ENCODE results near the gene LRRC8A.
"Not testable (repeated sequence)": the region's sequence is repeated elsewhere in the genome, so short reads cannot be mapped to it uniquely, and the experiment has no call there.

Gene LRRC8A

DNA sequence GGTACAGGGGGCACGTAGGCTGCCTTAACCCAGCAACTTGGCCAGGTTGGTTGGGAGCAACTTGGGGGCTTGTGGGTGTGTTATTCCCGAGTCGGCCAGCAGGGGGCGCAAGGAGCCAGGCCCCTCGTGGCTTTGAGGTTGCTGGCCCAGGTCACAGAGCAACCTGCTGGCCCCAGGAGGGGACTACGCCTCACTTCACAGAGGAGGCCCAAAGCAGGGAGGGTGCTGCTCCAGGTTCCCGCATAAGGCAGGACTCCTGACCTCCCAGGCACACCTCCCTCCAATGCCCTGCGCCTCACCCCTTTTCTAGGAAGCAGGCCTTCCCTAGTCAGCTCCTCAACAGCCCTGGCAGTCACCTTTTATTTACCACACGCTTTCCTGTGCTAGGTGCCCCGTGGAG, 18.3 kb upstream of the LRRC8A start:
- DNase-seq (ENCODE audit: extremely low read depth in 1 of 2, low read depth in 1 of 2): peak; percentile 56 to 69

DNA sequence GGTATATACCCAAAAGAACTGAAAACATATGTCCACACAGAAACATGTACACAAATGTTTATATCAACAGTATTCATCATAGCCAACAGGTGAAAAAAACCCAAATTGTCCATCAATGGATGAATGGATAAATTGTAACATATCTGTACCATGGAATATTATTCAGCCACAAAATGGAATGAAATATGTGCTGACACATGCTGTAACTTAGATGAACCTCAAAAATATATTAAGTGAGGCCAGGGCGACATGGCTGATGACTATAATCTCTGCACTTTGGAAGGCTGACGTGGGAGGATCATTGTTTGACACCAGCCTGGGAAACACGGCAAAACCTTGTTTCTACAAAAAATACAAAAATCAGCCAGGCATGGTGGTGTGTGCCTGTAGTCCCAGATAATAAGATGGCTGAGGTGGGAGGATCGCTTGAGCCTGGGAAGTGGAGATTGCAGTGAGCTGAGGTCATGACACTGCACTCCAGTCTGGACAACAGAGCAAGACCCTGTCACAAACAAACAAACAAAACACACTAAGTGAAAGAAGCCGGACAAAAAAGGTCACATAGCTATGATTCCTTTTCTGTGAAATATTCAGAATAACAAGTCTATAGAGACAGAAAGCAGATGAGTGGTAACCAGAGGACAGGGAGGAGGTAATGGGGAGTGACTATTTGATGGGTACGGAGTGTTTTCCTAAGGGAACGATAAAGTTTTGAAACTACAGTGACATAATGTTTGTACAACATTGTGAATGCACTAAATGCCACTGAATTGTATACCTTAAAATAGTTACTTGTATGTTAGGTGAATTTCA, 11.6 kb upstream of the LRRC8A start:
- no peak for DNase-seq (ENCODE audit: extremely low read depth in 1 of 2, low read depth in 1 of 2)

DNA sequence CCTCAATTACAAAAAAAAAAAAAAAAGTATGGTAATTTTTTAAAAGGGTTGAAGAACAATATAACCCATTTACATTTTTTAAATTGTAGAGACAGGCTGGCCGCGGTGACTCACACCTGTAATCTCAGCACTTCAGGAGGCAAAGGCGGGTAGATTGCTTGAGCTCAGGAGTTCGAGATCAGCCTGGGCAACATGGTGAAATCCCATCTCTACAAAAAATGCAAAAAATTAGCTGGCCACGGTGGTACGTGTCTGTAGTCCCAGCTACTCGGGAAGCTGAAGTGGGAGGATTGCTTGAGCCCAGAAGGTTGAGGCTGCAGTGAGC, 11.0 kb upstream of the LRRC8A start:
- not testable (repeated sequence) for DNase-seq (ENCODE audit: extremely low read depth in 1 of 2, low read depth in 1 of 2)

DNA sequence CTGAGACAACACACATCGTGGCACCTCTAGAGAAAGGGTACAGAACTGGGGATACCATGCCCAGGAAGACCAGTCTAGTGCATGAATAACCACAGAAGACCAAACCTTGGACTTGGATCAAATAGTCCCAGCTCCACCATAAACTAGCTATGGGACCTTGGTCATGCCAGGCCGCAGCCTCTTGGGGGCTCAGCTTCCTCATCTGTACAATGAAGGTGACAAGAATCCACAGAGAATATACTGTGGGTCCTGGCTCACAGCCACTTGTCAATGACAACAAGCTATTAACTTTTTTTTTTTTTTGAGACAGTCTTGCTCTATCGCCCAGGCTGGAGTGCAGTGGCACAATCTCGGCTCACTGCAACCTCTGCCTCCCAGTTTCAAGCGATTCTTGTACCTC, 4.1 kb upstream of the LRRC8A start:
- DNase-seq (ENCODE audit: extremely low read depth in 1 of 2, low read depth in 1 of 2): no peak

DNA sequence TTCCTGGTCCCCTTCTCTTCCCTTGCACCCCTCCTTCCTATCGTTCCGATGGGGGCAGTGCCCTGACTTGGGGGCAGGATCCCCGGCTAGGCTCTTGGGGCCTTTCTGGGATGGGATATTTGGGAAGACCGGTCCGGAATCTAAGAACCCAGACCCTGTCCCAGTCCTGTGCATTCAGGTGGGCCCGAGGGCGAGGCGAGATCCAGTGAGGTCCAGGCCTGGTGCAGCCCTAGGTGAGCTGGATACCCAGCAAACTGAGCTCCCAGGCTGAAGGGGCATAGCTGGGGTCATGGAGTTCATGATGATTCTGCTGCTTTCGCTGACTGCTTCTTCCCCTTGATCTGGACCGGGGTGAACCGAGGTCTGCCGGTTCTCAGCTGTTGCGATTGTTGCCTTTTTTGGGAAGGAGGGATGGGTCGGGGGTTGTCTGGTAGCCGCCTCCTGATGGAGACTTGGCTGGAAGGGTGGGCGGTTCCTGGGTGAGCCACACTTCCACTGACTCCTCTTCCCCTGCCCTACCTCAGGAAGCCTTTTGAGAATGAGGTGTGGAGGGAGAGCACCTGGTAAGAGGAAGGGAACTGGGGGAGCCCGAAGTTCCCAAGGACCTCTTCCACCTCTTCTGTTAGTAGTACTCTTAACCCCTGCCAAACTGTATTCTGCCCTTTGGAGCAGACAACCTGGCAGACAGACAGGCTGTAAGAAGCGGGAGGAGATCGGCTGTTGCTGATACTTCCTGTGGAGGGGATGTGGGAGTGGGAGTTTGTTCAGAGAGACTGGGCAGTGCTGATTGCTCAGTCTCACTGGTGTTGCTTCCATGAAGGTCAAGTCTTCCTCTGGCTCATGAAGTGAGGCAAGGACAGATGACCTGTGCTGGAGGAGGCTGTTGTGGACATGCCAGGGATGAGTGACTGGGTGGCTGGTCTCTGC, 1.0 kb downstream of the LRRC8A start:
- DNase-seq (ENCODE audit: extremely low read depth in 1 of 2, low read depth in 1 of 2): no peak

DNA sequence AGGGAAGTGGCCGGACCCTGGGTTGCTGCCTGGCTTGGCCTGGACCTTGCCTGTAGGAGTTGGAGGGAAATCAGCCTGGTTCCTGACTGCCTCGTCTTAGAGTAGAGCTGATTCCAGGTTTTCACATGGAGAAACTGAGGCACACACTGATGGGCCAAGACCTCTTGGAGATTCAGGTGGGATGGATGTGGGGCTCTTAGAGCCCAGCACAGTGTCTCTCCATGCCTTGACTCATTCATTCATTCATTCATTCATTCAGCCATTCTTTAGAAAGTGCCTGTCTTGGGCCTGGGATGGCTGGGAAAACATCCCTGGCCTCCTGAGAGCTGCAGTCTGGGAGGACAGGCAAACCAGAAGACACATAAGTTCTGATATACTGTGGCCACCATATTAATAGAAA, 2.2 kb downstream of the LRRC8A start:
- DNase-seq (ENCODE audit: extremely low read depth in 1 of 2, low read depth in 1 of 2): no peak

DNA sequence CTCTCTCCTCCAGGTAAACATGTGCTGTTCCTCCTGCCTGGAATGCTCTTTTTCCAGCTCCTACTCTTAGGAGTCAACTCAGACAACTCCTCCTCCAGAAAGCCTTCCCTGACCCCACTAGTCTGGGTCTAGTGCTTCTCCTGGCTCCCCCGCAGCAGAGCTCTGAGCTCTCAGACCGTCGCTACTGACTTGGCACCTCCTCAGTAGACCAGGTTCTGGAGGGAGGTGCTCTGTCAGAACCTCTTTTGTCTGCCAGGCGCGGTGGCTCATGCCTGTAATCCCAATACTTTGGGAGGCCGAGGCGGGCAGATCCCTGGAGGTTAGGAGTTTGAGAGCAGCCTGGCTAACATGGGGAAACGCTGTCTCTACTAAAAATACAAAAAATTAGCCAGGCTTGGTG, 3.4 kb downstream of the LRRC8A start:
- no peak for DNase-seq (ENCODE audit: extremely low read depth in 1 of 2, low read depth in 1 of 2)

DNA sequence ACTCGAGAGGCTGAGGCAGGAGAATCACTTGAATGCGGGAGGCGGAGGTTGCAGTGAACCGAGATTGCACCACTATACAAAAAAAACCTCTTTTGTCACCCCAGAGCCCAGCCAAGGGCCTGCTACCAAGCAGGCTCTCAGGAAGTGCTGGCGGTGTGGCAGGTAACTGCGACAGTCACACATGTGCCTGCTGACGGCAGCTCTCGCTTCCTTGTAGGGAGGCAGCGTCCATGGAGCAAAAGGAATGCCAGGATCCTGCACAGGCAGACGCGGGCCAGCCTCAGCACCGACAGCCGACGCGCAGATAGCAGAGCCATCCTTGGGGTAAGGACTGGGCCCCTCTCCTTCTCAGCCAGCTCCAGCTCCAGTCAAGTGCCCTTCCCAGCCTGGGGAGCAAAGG, 3.9 kb downstream of the LRRC8A start:
- DNase-seq (ENCODE audit: extremely low read depth in 1 of 2, low read depth in 1 of 2): no peak

DNA sequence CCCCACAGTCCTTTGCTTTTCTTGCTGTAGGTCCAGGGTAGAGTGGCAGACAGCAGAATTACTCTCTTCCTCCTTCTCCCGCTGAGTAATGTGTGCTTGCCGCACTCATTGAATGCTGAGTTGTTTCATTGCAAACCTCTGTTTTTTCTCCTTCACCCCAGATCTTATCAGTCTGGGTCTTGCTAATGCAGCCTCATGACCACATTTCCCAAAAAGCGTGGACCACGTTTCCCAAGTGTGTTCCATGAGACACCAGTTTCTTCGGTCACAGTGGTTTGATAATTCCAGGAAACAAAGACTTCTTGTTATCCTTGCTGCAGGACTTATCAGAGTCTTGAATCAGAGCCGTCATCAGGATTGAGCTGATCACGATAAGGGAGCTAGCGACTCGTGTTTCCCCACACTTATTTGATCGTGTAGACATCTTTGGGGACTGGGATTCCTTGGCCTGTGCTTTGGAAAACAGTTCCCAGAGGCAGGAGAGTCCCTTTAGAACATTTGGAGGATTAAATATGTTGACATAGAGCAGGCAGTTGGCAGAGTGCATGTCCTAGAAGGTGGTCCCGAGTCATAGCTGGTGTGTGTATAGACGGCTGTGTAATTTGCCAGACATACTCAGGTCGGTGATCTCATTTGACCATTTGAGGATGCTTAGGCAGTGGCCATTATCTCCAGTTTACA, 4.4 kb downstream of the LRRC8A start:
- no peak for DNase-seq (ENCODE audit: extremely low read depth in 1 of 2, low read depth in 1 of 2)

DNA sequence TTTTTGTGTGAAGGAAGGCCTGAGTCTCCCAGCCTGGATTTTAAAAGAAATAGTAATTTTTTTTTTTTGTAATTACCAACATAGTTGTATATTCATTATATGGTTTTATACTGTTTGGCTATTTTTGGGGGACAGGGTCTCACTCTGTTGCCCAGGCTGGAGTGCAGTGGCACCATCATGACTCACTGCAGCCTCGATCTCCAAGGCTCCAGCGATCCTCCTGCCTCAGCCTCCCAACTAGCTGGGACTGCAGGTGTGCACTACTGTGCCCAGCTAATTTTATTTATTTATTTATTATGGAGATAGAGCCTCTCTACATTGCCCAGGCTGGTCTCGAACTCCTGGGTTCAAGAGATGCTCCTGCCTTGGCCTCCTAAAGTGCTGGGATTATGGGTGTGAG, 5.1 kb downstream of the LRRC8A start:
- no peak for DNase-seq (ENCODE audit: extremely low read depth in 1 of 2, low read depth in 1 of 2)

DNA sequence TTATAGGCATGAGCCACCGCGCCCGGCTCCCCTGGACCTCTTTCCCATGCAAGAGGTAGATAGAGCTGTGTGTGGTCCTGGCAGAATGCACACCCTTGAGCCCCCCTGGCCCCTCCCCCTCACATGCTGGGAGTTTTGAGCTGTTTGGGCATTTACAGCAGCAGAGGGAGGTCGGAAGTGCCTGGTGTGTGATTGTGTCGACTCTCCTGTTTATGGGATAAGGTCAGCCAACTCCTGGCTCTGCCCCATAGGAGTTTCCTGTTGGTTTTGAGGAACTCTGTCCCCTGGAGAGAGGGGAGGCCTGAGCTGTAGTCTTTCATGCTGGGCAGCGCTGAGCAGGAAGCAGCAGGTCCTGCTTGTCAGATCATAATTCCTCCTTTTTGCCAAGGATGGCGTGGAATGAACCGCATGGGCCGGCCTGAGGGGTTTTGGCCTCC, 6.0 kb downstream of the LRRC8A start:
- DNase-seq (ENCODE audit: extremely low read depth in 1 of 2, low read depth in 1 of 2): no peak

DNA sequence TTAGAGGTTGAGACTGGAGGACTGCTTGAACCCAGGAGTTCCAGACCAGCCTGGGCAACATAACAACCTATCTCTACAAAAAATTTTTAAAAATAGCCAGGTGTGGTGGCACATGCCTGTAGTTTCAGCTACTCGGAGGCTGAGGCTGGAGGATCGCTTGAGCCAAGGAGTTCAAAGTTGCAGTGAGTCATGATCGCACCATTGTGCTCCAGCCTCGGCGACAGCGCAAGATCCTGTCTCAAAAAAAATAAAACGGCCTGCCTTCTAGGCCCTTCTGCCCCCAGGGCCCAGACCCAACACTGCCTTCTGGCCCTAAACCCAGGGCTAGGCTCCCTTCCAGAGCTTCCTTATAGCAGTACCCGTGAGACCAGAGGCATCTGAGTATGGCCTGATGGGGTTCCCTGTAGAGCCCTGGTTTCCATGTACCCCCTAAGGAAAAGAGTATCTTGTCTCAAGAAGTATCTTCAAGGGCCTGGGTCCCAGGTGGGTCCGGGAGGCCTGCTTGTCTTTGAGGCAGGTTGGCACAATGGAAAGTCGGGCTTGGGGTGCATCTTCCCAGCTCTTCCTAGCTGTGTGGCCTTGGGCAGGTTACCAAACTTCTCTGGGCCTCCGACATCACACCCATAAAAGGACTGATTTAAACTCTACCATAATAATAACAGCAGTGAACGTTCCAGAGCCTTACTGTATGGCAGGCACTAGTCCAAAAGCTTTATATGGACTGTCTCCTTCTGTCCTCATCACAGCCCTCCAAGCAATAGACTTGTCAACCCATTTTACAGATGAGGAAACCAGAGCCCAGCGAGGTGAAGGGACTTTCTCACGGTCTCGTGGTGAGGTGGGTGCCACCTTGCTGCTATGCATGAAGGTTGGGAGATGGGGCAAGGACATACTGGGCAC, 9.6 kb downstream of the LRRC8A start:
- DNase-seq (ENCODE audit: extremely low read depth in 1 of 2, low read depth in 1 of 2): no peak

DNA sequence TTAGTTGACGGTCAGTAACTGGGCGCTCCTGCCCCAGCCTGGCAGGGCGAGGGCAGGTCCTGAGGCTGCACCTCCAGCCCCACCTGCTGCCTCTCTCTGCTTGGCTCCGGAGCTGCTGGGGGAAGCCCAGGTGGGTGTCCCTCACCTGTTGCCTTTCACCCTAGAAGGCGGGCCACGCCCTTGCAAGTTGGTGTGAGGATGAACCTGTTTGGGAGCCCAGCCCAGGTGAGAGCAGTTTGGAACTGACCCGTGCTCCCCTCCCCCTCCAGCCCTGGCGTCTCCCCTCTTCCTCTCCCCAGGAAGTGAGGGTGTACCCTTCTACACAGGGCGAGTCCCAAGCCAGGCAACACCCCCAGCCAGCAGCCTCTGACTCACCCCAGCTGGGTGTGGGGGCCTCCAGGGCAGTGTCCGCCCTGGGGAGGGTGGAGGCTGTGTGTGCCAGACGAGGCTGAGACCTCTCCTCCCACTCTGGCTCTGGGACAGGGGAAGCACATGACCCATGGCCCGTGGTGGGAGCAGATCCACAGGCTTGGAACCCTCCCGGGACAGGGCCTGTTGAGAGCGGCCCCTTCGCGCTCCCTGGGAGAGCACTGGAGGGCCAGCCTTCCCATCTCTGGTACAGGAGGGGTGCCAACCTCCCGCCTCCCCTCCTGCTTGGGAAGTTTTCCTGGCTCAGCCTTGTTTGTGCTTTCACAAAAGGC, 10.4 kb downstream of the LRRC8A start:
- no peak for DNase-seq (ENCODE audit: extremely low read depth in 1 of 2, low read depth in 1 of 2)

DNA sequence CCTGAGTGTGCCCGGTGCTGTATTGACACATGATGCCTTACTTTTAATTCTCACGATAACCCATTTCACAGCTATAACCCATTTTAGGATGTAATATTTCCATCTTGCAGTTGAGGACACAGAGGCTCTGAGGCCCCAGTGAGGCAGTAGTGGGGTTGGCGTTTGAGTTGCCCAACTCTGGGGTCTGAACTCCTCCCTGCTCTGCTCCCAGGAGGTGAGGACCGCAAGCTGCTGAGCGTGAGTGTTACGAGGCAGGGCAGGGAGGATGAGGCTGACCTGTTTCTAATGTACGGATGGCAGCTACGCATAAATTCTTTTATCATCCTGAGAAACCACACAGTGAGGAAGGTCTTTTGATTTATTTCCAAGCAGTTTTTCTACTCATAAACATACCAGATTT, 11.4 kb downstream of the LRRC8A start:
- DNase-seq (ENCODE audit: extremely low read depth in 1 of 2, low read depth in 1 of 2): no peak

DNA sequence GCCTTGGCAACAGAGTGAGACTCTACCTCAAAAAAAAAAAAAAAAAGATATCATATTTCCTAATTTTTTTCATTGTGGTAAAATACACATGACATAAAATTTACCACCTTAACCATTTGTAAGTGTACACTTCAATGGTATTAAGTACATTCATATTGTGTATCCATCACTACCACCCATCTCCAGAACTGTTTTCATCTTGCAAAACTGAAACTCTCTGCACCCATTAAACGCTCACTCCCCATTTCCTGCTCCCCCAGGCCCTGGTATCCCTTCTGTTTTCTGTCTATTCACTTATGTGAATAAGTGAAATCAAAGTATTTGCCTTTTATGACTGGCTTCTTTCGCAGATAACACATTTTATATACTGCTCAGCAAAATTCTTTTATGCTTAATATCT, 12.8 kb downstream of the LRRC8A start:
- no peak for DNase-seq (ENCODE audit: extremely low read depth in 1 of 2, low read depth in 1 of 2)

DNA sequence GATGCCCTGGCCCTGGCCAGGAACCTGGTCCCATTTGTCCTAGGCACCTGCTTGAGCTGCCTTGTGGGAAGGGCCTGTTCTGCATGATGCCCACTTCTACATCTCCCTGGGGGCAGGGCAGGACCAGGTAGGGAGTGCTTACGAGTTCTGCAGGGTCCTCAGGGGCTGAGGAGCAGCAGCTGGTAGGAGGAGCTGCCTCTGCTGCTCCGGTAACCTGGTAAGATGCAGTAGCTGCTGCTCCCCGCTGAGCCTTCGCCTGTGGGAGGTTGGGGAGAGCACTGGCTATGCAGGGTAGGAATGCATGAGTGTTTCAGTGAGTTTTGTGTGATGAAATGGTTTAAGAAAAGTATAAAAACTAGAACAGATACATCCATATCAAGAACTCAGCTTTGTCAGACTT, 13.6 kb downstream of the LRRC8A start:
- no peak for DNase-seq (ENCODE audit: extremely low read depth in 1 of 2, low read depth in 1 of 2)

DNA sequence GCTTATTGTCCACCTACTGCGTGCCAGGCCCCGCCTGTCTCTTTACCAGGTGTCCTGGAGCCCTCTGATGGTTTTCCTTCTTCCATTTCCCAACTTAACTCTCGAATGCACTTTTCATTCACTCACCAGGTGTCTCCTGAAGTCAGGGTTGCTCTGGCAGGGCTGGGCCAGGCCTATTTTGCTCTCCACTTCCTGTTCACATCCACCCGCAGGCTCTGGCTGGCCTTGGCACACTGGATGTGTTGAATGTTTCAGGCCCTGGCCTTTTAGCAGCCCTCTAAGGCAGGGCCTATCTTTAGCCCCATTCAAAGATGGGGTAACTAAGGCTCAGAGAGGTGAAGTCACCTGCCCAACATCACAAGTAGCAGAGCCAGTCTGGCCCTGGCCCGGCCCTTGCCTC, 16.4 kb downstream of the LRRC8A start:
- no peak for DNase-seq (ENCODE audit: extremely low read depth in 1 of 2, low read depth in 1 of 2)

DNA sequence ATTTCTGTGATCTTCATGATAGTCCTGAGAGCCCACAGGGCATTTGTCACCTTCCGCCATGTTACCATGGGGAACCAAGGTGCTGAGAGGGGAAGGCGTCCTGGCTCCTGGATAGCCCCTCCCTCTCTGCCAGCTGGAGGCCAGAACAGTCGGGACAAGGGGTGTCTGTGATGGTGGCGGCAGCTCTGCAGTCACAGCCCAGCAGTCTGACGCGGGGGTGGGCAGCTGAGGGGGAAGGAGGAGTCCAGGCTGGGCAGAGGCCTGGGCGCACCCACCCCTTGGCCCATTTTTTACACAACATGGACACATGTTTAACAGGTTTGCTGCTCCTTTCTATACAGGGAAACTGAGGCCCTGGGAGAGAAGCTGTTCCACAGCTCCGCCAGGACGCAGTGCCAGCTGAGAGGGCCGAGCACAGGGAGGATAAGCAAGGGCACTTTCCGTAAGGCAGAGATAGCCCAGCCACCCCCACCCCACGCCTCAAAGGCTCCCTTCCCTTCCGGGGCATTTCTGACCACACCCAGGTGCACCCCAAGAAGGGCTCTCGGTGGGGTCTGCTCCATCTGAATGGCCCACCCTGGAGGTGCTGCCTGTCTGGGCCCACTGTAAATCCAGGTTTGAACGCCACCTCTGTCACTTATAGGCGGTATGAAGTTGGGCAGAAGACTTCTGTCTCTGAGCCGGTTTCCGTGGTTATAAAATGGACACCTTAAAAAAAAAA, 17.1 kb downstream of the LRRC8A start:
- DNase-seq (ENCODE audit: extremely low read depth in 1 of 2, low read depth in 1 of 2): no peak

DNA sequence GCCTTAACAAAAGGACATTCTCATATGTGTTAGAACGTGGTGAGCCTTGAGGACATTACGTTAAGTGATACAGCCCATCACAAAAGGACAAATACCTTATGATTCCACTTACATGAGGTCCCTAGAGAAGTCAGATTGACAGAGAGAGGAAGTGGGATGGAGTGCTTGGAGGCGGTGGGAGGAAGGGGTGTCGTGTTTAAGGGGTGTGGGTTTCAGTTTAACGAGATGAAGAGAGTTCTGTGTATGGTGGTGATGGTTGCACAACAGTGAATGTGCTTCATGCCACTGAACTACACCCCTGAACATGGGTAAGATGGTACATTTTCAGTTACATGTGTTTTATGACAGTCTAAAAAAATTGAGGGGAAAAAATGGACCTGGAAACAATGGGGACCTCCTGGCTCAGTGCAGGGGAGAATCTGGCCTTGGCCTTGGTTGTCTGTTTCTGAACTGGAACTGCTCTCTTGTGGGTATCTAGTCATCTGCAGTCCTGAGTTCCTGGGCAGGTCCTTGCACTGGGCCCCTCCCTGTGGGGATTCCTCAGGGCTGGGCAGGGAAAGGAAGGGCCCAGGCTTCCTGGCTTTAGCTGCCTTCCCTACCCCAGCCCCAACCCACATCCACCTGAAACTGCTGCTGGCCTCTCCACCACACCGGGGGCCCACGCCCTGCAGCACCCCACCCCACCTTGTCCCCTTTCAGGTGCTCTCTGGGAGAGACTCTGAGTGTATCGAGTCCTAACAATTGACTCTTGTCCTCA, 17.8 kb downstream of the LRRC8A start:
- DNase-seq (ENCODE audit: extremely low read depth in 1 of 2, low read depth in 1 of 2): no peak

Measured in stimulated activated CD8-positive, alpha-beta memory T cell treated with anti-CD3 and anti-CD28 coated beads, Interleukin-7, amount 100 ng/mL, for 48 hours (primary cell).